Liver (tissue), 9 donors: Measurements from ENCODE around the gene GALR2. TPM values are rescaled to one million over a fixed set of nuclear protein-coding genes. Genes with fewer than 3 reads are reported as not detected.
A peak's percentile ranks its signal among the peaks of the same experiment; 100 is the strongest.

ENCODE experiments used
- DNase-seq: peaks from one replicate; pipeline ENCODE4 v3.0.0-alpha.2; 2017; ENCODE audit warnings: low spot score
- H3K27ac ChIP-seq, 2 donors: one replicate each; pipeline ENCODE4 v1.7.0; 2013; ENCODE audit warnings: inconsistent platforms in 2 of 2, low read length in 2 of 2, control low read depth in 1 of 2, low read depth in 1 of 2, mild to moderate bottlenecking in 1 of 2
- H3K27me3 ChIP-seq, 4 donors: one replicate each; pipeline versions ENCODE4 v1.6.1 to v1.7.0; 2013; ENCODE audit warnings: low read length in 3 of 4, inconsistent platforms in 1 of 4, mild to moderate bottlenecking in 1 of 4, moderate library complexity in 1 of 4; ENCODE audit not compliant: control insufficient read depth in 4 of 4, insufficient read depth in 4 of 4
- H3K36me3 ChIP-seq, 4 donors: one replicate each; pipeline versions ENCODE4 v1.6.1 to v1.7.0; 2013; ENCODE audit warnings: low read length in 3 of 4, mild to moderate bottlenecking in 3 of 4, low read depth in 1 of 4, moderate library complexity in 1 of 4; ENCODE audit not compliant: control insufficient read depth in 4 of 4, insufficient read depth in 3 of 4
- H3K4me1 ChIP-seq, 4 donors: one replicate each; pipeline versions ENCODE4 v1.6.1 to v1.7.0; 2013; ENCODE audit warnings: low read length in 3 of 4, mild to moderate bottlenecking in 3 of 4, moderate library complexity in 1 of 4; ENCODE audit not compliant: control insufficient read depth in 4 of 4, insufficient read depth in 4 of 4
- H3K4me3 ChIP-seq, 3 donors: one replicate each; pipeline versions ENCODE4 v1.6.1 to v1.7.0; 2013; ENCODE audit warnings: low read length in 3 of 3, control low read depth in 1 of 3, low read depth in 1 of 3, mild to moderate bottlenecking in 1 of 3
- H3K9ac ChIP-seq, 2 donors: one replicate each; pipeline ENCODE4 v1.7.0; 2013; ENCODE audit warnings: low read length in 2 of 2, mild to moderate bottlenecking in 2 of 2, moderate library complexity in 2 of 2, control low read depth in 1 of 2, low read depth in 1 of 2
- H3K9me3 ChIP-seq, 4 donors: one replicate each; pipeline versions ENCODE4 v1.6.1 to v1.7.0; 2013; ENCODE audit warnings: low read length in 3 of 4; ENCODE audit not compliant: control insufficient read depth in 4 of 4
- ATF3 ChIP-seq: IDR thresholded peaks from 2 replicates; pipeline ENCODE4 v1.6.1; 2016; ENCODE audit warnings: antibody characterized with exemption
- FOXA1 ChIP-seq: IDR thresholded peaks from 2 replicates; pipeline ENCODE4 v1.6.1; 2016; ENCODE audit warnings: antibody characterized with exemption
- HNF4A ChIP-seq, 2 donors: conservative IDR thresholded peaks; 2 replicates each; pipeline ENCODE4 v1.6.1; 2016; ENCODE audit warnings: antibody characterized with exemption in 2 of 2, mild to moderate bottlenecking in 2 of 2
- HNF4G ChIP-seq: IDR thresholded peaks from 2 replicates; pipeline ENCODE4 v1.6.1; 2016; ENCODE audit warnings: antibody characterized with exemption
- MAX ChIP-seq: IDR thresholded peaks from 2 replicates; pipeline ENCODE4 v1.6.1; 2016; ENCODE audit warnings: antibody characterized with exemption
- NR2F2 ChIP-seq: IDR thresholded peaks from 2 replicates; pipeline ENCODE4 v1.6.1; 2016; ENCODE audit warnings: antibody characterized with exemption
- REST ChIP-seq: IDR thresholded peaks from 2 replicates; pipeline ENCODE4 v1.6.1; 2016; ENCODE audit warnings: antibody characterized with exemption, mild to moderate bottlenecking
- RXRA ChIP-seq, 2 donors: IDR thresholded peaks; 2 replicates each; pipeline ENCODE4 v1.6.1; 2017 to 2018; ENCODE audit warnings: antibody characterized with exemption in 2 of 2, mild to moderate bottlenecking in 1 of 2
- SP1 ChIP-seq: IDR thresholded peaks from 2 replicates; pipeline ENCODE4 v1.6.1; 2018; ENCODE audit warnings: antibody characterized with exemption, mild to moderate bottlenecking
- YY1 ChIP-seq: IDR thresholded peaks from 2 replicates; pipeline ENCODE4 v1.6.1; 2016; ENCODE audit warnings: antibody characterized with exemption, mild to moderate bottlenecking
- ZBTB33 ChIP-seq: IDR thresholded peaks from 2 replicates; pipeline ENCODE4 v1.6.1; 2016; ENCODE audit warnings: antibody characterized with exemption
- WGBS: extraction: QIAGEN DNeasy Blood & Tissue Kit; methylation state at CpG from one replicate; pipeline ENCODE4 v1.1.7; 2013; 5-methylcytosine and 5-hydroxymethylcytosine counted together
- polyA plus RNA-seq, 2 donors: library from polyadenylated mRNA; stranded (reverse) in 1 of 2; unstranded in 1 of 2; fragments of 200-250 nt in 1 of 2; fragments of >200 nt in 1 of 2; fragmentation: Nextera tagmentation in 1 of 2; extraction: Ambion mirVana in 1 of 2; gene quantifications; one replicate each; pipeline versions ENCODE4 v1.2.1 to v1.2.3, GENCODE V29; 2013 to 2015
- total RNA-seq, 2 donors: library from RNA; depleted of rRNA; stranded (reverse); fragments of >200 nt; gene quantifications; one replicate each; pipeline ENCODE4 v1.2.3, GENCODE V29; 2014
- donor health status: healthy.
- donor health status: healthy.
- donor health status: healthy.
- donor health status: healthy.
- donor health status: healthy.

The GALR2 gene
- total and polyA plus RNA-seq, 4 donors, result 0.08 to 0.22 (median 0.14) TPM; not detected in 1

GRCh38 chr17:76032780-76033108, 41.8 kb upstream of the GALR2 start (continued):
- TF ChIP-seq ZBTB33, result no peak

- TF ChIP-seq REST (no peak), ATF3 (no peak), ZBTB33 (no peak), HNF4A (conservative IDR thresholded peaks at IDR 0.05) (no peak), YY1 (no peak), NR2F2 (no peak), MAX (no peak), HNF4G (no peak)
- Histone ChIP-seq H3K9ac (no peak overlapping the region), H3K36me3 (peaks cover 0 to 7% (median under 1%) of the 10 kb centered on the region in 4 donors), H3K9me3 (no peaks in the 10 kb centered on the region), H3K27me3 (no peaks in the 10 kb centered on the region), H3K4me1 (peaks cover 0 to 3% (median 1%) of the 10 kb centered on the region in 4 donors), H3K4me3 (no peak overlapping the region), H3K27ac (no peak overlapping the region)
- DNase-seq, result no peak
- 96% methylated on average over 6 of the region's 6 CpGs for WGBS
Measured at GRCh38 chr17:76033139-76033538, 41.4 kb upstream of the GALR2 start.

GRCh38 chr17:76034428-76035350, 39.9 kb upstream of the GALR2 start:
- H3K9me3 ChIP-seq, result no peaks in the 10 kb centered on the region
- peak; percentile 82 for DNase-seq
- no peak overlapping the region for H3K27ac ChIP-seq
- no peaks in the 10 kb centered on the region for H3K27me3 ChIP-seq
- H3K4me1 ChIP-seq, result peaks cover 0 to 2% (median under 1%) of the 10 kb centered on the region in 4 donors
- H3K9ac ChIP-seq, result no peak overlapping the region
- 92% methylated on average over 13 of the region's 13 CpGs for WGBS
- TF ChIP-seq RXRA (IDR thresholded peaks at IDR 0.05) (no peak), ZBTB33 (no peak), FOXA1 (no peak), SP1 (no peak)
- H3K36me3 ChIP-seq, result peaks cover 2 to 22% (median 14%) of the 10 kb centered on the region in 4 donors
- no peak overlapping the region for H3K4me3 ChIP-seq
